ENCODE data around the gene ENTPD5. TPM values are rescaled to one million over a fixed set of nuclear protein-coding genes. Genes with fewer than 3 reads are reported as not detected.
A peak's percentile ranks its signal among the peaks of the same experiment; 100 is the strongest.
"Not testable (repeated sequence)": the region's sequence is repeated elsewhere in the genome, so short reads cannot be mapped to it uniquely, and the experiment has no call there.

ENTPD5 gene
- total RNA-seq, 1 experiment from 2014 or later: 11.8 TPM

- DNase-seq (ENCODE audit: low read depth): no peak
Observed at GRCh38 chr14:73945159-73945670, 73.9 kb downstream of the ENTPD5 start.

- DNase-seq (ENCODE audit: low read depth): no peak
Observed at GRCh38 chr14:73944432-73945158, 74.5 kb downstream of the ENTPD5 start.

- DNase-seq (ENCODE audit: low read depth): peak; percentile 65
Observed at GRCh38 chr14:73943083-73943482, 76.0 kb downstream of the ENTPD5 start.

GRCh38 chr14:73942180-73942579 is 76.9 kb downstream of the ENTPD5 start:
- DNase-seq (ENCODE audit: low read depth): no peak

GRCh38 chr14:73937012-73937411 is 82.1 kb downstream of the ENTPD5 start:
- no peak for DNase-seq (ENCODE audit: low read depth)

GRCh38 chr14:73936548-73936947 is 82.5 kb downstream of the ENTPD5 start:
- no peak for DNase-seq (ENCODE audit: low read depth)

GRCh38 chr14:73935666-73936065 is 83.4 kb downstream of the ENTPD5 start:
- peak; percentile 16 for DNase-seq (ENCODE audit: low read depth)

- DNase-seq (ENCODE audit: low read depth): no peak
Observed at GRCh38 chr14:73924337-73924736, 94.8 kb downstream of the ENTPD5 start.

GRCh38 chr14:73919457-73919856 is 99.6 kb downstream of the ENTPD5 start:
- DNase-seq (ENCODE audit: low read depth): not testable (repeated sequence)

- no peak for DNase-seq (ENCODE audit: low read depth)
Observed at GRCh38 chr14:73916324-73916723, 102.8 kb downstream of the ENTPD5 start.

- no peak for DNase-seq (ENCODE audit: low read depth)
Observed at GRCh38 chr14:73913256-73913655, 105.8 kb downstream of the ENTPD5 start.

- no peak for DNase-seq (ENCODE audit: low read depth)
Observed at GRCh38 chr14:73909681-73910080, 109.4 kb downstream of the ENTPD5 start.

Other genes with a start within 250 kb of the ENTPD5 start
- gene PTGR2, start 167.5 kb downstream of the ENTPD5 start, total RNA-seq (2014; rRNA removed): 9.0 and 18.9 TPM in 2 replicates
- gene ZNF410, start 132.4 kb downstream of the ENTPD5 start, total RNA-seq (2014; rRNA removed): 47.5 and 52.1 TPM in 2 replicates
- gene FAM161B, start 69.2 kb downstream of the ENTPD5 start, total RNA-seq (2014; rRNA removed): 2.1 and 3.4 TPM in 2 replicates
- 38.5 and 46.7 TPM in 2 replicates for gene COQ6, start 69.0 kb downstream of the ENTPD5 start, total RNA-seq (2014; rRNA removed)
- 4.9 and 8.6 TPM in 2 replicates for gene BBOF1, start 61 bp upstream of the ENTPD5 start, total RNA-seq (2014; rRNA removed)
- gene ALDH6A1, start 65.2 kb upstream of the ENTPD5 start, total RNA-seq (2014; rRNA removed): 5.3 and 8.2 TPM in 2 replicates
- 10.2 and 11.5 TPM in 2 replicates for gene LIN52, start 65.7 kb upstream of the ENTPD5 start, total RNA-seq (2014; rRNA removed)
- not detected in 2 replicates for gene VSX2, start 220.2 kb upstream of the ENTPD5 start, total RNA-seq (2014; rRNA removed)